ENCODE results near the gene ATRN. TPM values are rescaled to one million over a fixed set of nuclear protein-coding genes. Genes with fewer than 3 reads are reported as not detected.

ATRN gene
- total and polyA plus RNA-seq, 2 donors (not counting 1 experiment from before 2014, with no cell fraction given) = 5.8 to 19.5 TPM

DNA sequence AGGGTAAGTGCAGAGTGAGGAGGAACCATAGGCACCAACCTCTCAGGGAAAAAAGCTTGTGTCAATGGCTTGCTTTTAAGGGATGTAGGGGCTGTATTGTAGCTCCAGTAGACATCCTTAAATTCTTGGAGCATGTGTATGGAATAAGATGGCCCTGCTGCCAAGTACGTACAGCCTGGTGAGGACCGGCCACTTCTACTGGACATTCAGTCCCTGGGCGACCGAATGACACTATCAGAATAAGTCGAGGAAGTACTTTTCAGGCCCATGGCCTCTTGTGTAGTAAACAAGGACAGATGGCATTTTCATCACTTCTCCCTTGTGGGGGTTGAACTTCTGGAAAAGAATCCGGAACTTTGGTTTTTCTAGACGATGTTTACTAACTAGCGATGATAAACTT is 159.6 kb downstream of the ATRN start:
- H3K4me3 ChIP-seq (ENCODE audit: control extremely low read depth in 1 of 5, extremely low read depth in 1 of 5, insufficient read depth in 1 of 5, low read depth in 2 of 5, low read length in 4 of 5) = no peak overlapping the region
- H3K27me3 ChIP-seq (replicated peaks in 1 of 4; ENCODE audit: control extremely low read depth in 1 of 4, control insufficient read depth in 3 of 4, insufficient read depth in 4 of 4, low read length in 3 of 4) = no peaks in the 10 kb centered on the region
- H3K27ac ChIP-seq (ENCODE audit: low read length in 2 of 2) = no peak overlapping the region
- no peak overlapping the region for H3K4me2 ChIP-seq (replicated peaks; ENCODE audit: low read depth, low read length, poor library complexity, severe bottlenecking)
- no peaks in the 10 kb centered on the region for H3K9me3 ChIP-seq (ENCODE audit: control extremely low read depth in 1 of 3, control insufficient read depth in 2 of 3, insufficient read depth in 1 of 3, low read length in 2 of 3)
- H4K20me1 ChIP-seq (ENCODE audit: control insufficient read depth, insufficient read depth, low read length, poor library complexity, severe bottlenecking) = no peaks in the 10 kb centered on the region
- intact Hi-C loops (cut with micrococcal nuclease) = no loop called here
- H3K9ac ChIP-seq (ENCODE audit: low read length) = no peak overlapping the region
- H3K36me3 ChIP-seq (replicated peaks in 1 of 2; ENCODE audit: control extremely low read depth in 1 of 2, control insufficient read depth in 1 of 2, extremely low read depth in 1 of 2, insufficient read depth in 2 of 2, low read length in 1 of 2) = peaks cover 2 to 8% of the 10 kb centered on the region in 2 experiments
- Mint-ChIP-seq H3K9me3 (ENCODE audit: insufficient read depth) (no peaks in the 10 kb centered on the region), H3K27ac (no peak overlapping the region), H3K4me1 (no peaks in the 10 kb centered on the region), H3K4me3 (no peak overlapping the region), H3K27me3 (no peaks in the 10 kb centered on the region)
- H3K79me2 ChIP-seq (ENCODE audit: control insufficient read depth, insufficient read depth, low read length) = no peaks in the 10 kb centered on the region
- no peaks in the 10 kb centered on the region for H3K4me1 ChIP-seq (ENCODE audit: control insufficient read depth in 2 of 2, insufficient read depth in 2 of 2, low read length in 2 of 2)
- no peak overlapping the region for H2AFZ ChIP-seq (ENCODE audit: insufficient read depth, low read depth, low read length, poor library complexity, severe bottlenecking)
- POLR2A ChIA-PET = no interaction called here
- WGBS (ENCODE audit: insufficient coverage) = 97% methylated on average over 5 of the region's 8 CpGs
- ATAC-seq (ENCODE audit: low read depth) = no peak
- TF ChIP-seq, protein P1, sequence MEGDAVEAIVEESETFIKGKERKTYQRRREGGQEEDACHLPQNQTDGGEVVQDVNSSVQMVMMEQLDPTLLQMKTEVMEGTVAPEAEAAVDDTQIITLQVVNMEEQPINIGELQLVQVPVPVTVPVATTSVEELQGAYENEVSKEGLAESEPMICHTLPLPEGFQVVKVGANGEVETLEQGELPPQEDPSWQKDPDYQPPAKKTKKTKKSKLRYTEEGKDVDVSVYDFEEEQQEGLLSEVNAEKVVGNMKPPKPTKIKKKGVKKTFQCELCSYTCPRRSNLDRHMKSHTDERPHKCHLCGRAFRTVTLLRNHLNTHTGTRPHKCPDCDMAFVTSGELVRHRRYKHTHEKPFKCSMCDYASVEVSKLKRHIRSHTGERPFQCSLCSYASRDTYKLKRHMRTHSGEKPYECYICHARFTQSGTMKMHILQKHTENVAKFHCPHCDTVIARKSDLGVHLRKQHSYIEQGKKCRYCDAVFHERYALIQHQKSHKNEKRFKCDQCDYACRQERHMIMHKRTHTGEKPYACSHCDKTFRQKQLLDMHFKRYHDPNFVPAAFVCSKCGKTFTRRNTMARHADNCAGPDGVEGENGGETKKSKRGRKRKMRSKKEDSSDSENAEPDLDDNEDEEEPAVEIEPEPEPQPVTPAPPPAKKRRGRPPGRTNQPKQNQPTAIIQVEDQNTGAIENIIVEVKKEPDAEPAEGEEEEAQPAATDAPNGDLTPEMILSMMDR (IDR thresholded peaks at IDR 0.05) = no peak
- TF ChIP-seq EZH2 (IDR thresholded peaks at IDR 0.05; ENCODE audit: borderline replicate concordance, insufficient read depth, low read depth, low read length, poor library complexity, severe bottlenecking) = no peak
- no peak for DNase-seq
- CTCF ChIA-PET = interaction anchor here (0.7 kb wide), 1 partner anchor 455 kb away, joined by 3 read pairs; no protein-coding TSS in a partner anchor

DNA sequence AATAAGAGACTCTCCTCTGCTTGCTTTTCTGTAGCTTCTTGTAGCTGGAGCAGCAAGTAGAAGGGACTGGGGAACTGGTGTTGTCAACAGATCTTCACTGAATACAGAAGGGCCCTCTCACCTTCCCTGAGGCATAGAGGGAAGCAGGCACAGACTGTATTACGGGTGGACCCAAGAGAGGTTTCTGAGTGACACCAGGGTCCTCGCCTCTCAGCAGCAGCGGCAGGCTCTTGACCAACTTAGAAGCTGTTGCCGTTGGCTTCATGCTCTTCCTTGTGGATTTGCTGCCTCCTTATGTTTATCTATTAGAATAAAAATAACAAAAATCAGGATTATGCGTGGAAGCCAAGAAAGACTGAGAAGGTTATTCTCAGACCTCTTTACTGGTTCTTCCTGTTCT is 160.7 kb downstream of the ATRN start:
- no peaks in the 10 kb centered on the region for H3K4me1 Mint-ChIP-seq
- Histone ChIP-seq H3K79me2 (ENCODE audit: control insufficient read depth, insufficient read depth, low read length) (no peaks in the 10 kb centered on the region), H3K4me1 (ENCODE audit: control insufficient read depth in 2 of 2, insufficient read depth in 2 of 2, low read length in 2 of 2) (no peaks in the 10 kb centered on the region), H4K20me1 (ENCODE audit: control insufficient read depth, insufficient read depth, low read length, poor library complexity, severe bottlenecking) (no peaks in the 10 kb centered on the region), H3K36me3 (replicated peaks in 1 of 2; ENCODE audit: control extremely low read depth in 1 of 2, control insufficient read depth in 1 of 2, extremely low read depth in 1 of 2, insufficient read depth in 2 of 2, low read length in 1 of 2) (peaks cover 0 to 8% of the 10 kb centered on the region in 2 experiments), H3K9me3 (ENCODE audit: control extremely low read depth in 1 of 3, control insufficient read depth in 2 of 3, insufficient read depth in 1 of 3, low read length in 2 of 3) (no peaks in the 10 kb centered on the region), H3K4me2 (replicated peaks; ENCODE audit: low read depth, low read length, poor library complexity, severe bottlenecking) (no peak overlapping the region), H3K27ac (ENCODE audit: low read length in 2 of 2) (no peak overlapping the region), H2AFZ (ENCODE audit: insufficient read depth, low read depth, low read length, poor library complexity, severe bottlenecking) (no peak overlapping the region), H3K9ac (ENCODE audit: low read length) (no peak overlapping the region), H3K4me3 (ENCODE audit: control extremely low read depth in 1 of 5, extremely low read depth in 1 of 5, insufficient read depth in 1 of 5, low read depth in 2 of 5, low read length in 4 of 5) (no peak overlapping the region), H3K27me3 (replicated peaks in 1 of 4; ENCODE audit: control extremely low read depth in 1 of 4, control insufficient read depth in 3 of 4, insufficient read depth in 4 of 4, low read length in 3 of 4) (no peaks in the 10 kb centered on the region)
- ATAC-seq (ENCODE audit: low read depth) = no peak
- intact Hi-C loops (cut with micrococcal nuclease) = no loop called here
- no peak for DNase-seq
- ChIA-PET CTCF (no interaction called here), POLR2A (no interaction called here)
- H3K4me3 Mint-ChIP-seq = no peak overlapping the region
- no peaks in the 10 kb centered on the region for H3K27me3 Mint-ChIP-seq
- no peaks in the 10 kb centered on the region for H3K9me3 Mint-ChIP-seq (ENCODE audit: insufficient read depth)
- H3K27ac Mint-ChIP-seq = no peak overlapping the region
- WGBS (ENCODE audit: insufficient coverage) = 100% methylated on average over 1 of the region's 5 CpGs
- no peak for TF ChIP-seq EZH2 (IDR thresholded peaks at IDR 0.05; ENCODE audit: borderline replicate concordance, insufficient read depth, low read depth, low read length, poor library complexity, severe bottlenecking)
- TF ChIP-seq, protein P1 (IDR thresholded peaks at IDR 0.05) = no peak

All from B cell (primary cell).